GM12874 (cell line): Measurements from ENCODE around the gene ACTN1.

Source experiments
- CTCF ChIP-seq: IDR thresholded peaks from 2 replicates; pipeline ENCODE4 v1.5.1; 2011; ENCODE audit warnings: low read depth, mild to moderate bottlenecking, control low read depth, low read length, moderate library complexity; ENCODE audit not compliant: insufficient read depth

The ACTN1 gene

GRCh38 chr14:68972507-68973218, 6.4 kb downstream of the ACTN1 start:
- TF ChIP-seq CTCF, result no peak

- TF ChIP-seq CTCF, result no peak
These were observed 7.6 kb downstream of the ACTN1 start for GRCh38 chr14:68971411-68972035.

- no peak for TF ChIP-seq CTCF
These were observed 8.4 kb downstream of the ACTN1 start for GRCh38 chr14:68970736-68971135.

GRCh38 chr14:68970038-68970612, 9.0 kb downstream of the ACTN1 start:
- TF ChIP-seq CTCF, result no peak

- TF ChIP-seq CTCF, result no peak
These were observed 9.6 kb downstream of the ACTN1 start for GRCh38 chr14:68969278-68970033.

GRCh38 chr14:68968721-68969120, 10.4 kb downstream of the ACTN1 start:
- no peak for TF ChIP-seq CTCF

- no peak for TF ChIP-seq CTCF
These were observed 11.1 kb downstream of the ACTN1 start for GRCh38 chr14:68968051-68968450.
